Retinal pigment epithelial cell (primary cell): ENCODE data around the gene ERC2.

Experiments used
- DNase-seq: peaks from one replicate; pipeline ENCODE4 v3.0.0-alpha.2; 2010; ENCODE audit warnings: low read depth
- H3K4me3 ChIP-seq: 2 replicates; pipeline ENCODE4 v1.5.1; 2011; ENCODE audit warnings: mild to moderate bottlenecking, low read length, control low read depth, moderate library complexity
- TF ChIP-seq, protein P1 (sequence below): conservative IDR thresholded peaks from 2 replicates; pipeline ENCODE4 v1.5.1; 2011; ENCODE audit warnings: low read depth, low read length, control low read depth, inconsistent platforms

Gene ERC2

DNA sequence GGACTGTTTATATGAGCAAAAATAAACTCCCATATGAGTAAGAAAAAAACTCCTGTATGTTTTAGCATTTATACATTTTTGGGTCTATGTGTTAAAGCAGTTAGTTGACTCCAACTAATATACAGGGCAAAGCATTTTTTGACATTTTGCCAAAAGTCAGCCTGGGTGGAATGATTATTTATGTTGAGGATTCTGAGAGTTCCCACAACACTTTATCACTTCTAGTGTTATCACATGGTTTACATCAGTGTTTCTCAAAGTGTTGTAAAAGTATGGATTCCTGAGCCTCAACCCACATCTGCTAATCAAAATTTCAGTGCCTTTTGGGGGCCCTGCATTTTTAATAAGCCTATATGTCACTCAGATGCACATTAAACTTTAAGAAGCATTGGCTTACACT is 643.9 kb downstream of the ERC2 start:
- no peak for DNase-seq
- TF ChIP-seq, protein P1, sequence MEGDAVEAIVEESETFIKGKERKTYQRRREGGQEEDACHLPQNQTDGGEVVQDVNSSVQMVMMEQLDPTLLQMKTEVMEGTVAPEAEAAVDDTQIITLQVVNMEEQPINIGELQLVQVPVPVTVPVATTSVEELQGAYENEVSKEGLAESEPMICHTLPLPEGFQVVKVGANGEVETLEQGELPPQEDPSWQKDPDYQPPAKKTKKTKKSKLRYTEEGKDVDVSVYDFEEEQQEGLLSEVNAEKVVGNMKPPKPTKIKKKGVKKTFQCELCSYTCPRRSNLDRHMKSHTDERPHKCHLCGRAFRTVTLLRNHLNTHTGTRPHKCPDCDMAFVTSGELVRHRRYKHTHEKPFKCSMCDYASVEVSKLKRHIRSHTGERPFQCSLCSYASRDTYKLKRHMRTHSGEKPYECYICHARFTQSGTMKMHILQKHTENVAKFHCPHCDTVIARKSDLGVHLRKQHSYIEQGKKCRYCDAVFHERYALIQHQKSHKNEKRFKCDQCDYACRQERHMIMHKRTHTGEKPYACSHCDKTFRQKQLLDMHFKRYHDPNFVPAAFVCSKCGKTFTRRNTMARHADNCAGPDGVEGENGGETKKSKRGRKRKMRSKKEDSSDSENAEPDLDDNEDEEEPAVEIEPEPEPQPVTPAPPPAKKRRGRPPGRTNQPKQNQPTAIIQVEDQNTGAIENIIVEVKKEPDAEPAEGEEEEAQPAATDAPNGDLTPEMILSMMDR: no peak
- H3K4me3 ChIP-seq: no peak overlapping the region

DNA sequence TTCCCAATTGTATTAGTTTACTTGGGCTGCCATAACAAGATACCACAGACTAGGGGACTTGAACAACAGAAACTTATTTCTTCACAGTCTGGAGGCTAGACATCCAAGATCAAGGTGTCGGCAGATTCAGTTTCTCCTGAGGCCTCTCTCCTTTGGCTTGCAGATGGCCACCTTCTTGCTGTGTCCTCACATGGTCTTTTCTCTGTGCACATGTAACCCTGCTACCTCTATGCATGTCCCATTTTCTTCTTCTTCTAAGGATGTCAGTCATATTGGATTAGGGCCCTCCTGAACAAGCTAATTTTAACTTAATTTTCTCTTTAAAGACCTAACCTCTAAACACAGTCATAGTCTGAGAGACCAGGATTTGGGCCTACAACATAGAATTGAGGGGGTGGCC is 644.4 kb downstream of the ERC2 start:
- no peak for DNase-seq
- no peak overlapping the region for H3K4me3 ChIP-seq
- TF ChIP-seq, protein P1: no peak

DNA sequence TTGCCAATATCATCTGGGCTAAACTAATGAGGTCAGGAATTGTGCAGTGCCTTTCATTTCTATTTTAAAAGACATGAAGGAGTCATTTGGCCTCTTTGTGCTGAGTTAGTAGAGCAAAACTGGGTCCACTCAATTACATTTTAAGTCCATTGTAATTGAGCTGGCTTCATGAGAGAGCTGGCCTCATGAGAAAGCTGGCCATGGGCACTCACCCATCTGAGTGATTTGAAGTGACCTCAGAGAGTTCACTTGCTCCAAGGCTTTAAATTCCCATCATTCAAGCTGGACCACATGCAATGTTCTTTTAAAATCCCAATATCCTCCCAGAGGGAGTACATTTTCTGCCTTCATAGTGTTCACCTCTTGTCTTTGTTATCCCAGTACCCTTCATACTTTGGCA is 645.3 kb downstream of the ERC2 start:
- DNase-seq: no peak
- TF ChIP-seq, protein P1: no peak
- H3K4me3 ChIP-seq: no peak overlapping the region

DNA sequence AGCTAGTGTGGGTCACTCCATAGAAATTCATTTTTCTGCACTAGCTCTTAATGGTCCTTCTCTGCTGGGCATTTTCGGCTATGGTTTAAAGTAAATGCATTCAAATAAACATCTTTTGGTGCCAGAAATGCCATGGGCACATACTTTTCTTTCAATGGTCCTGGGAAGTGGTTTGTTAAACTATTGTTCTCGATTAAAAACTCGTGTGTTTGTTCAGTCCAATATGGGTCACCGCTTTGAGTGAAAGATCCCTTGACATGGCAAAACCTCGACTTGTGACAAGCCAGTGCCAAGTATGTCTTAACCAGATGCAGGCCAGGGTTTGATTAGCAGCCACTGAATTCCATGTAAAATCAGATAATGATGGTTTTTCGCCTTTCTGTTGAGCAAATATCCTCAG is 649.3 kb downstream of the ERC2 start:
- DNase-seq: no peak
- H3K4me3 ChIP-seq: no peak overlapping the region
- TF ChIP-seq, protein P1: no peak

DNA sequence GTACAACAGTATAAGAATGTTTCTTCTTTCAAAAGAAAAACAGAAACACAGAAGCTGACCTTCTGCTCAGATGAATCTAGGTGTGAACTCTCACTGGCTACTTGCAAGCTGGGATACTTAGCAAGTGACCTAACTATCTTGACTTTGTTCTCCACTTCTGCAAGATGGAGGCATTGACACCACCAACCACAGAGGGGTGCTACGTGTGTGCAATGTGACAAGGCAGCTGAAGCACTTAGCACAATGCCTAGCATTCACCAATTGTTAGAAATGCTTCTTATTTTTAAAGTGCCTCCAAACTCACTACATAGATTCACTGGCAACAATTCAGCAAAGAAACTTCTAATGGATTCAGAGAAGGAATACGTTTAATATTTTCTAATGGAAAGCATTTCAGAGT is 649.8 kb downstream of the ERC2 start:
- no peak for DNase-seq
- no peak overlapping the region for H3K4me3 ChIP-seq
- TF ChIP-seq, protein P1: no peak

DNA sequence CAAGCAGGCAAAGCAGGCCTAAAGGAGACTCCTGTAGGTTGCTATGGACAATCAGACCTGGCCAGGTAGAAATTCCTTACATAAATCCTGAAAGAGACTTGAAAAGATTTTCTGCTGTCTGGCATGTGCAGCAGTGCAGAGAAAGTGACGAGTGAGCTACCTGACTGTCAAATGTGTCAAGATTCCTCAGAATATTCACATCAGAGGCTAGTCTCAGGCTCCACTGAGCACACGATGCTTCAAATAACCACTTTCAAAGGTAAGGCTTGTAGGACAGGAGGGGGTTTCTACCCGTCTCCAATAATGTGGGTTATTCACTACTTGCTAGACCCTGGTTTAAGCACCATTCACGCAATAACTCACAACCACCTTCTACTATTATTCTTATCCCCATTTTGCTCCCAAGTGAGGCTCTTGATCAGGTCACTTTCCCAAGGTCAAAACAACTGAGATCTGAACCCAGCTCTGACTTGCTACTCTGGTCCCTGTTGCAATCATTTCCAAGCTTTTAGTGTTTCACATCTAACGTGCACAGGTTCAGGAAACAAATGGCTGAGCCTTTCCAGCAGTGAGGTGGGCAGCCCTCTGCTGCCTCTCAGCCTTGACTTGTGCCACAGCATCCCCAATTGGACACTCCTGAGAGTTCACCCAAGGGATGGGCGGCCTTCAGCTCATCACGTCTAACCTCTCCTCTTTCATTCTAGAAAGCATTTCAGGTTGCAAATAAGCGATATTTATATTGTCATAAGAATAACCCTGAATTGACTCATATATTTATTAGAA is 651.3 kb downstream of the ERC2 start:
- no peak overlapping the region for H3K4me3 ChIP-seq
- TF ChIP-seq, protein P1: no peak
- no peak for DNase-seq

DNA sequence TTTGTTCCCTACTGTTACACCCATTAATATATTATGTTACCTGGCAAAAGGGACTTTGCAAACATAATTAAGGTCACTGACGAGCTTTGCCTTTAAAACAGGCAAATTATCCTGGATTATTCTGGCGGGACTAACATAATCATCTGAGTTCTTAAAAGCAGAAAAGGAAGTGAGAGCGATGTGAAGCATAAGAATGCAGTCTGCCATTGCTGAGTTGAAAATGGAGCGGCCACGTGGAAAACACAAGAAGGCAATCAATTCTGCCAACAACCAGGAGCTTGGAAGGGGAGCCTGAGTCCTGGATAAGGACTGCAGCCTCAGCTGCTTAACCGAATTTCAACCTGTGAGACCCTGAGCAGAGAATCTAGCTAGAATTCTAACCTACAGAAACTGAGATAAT is 653.0 kb downstream of the ERC2 start:
- no peak overlapping the region for H3K4me3 ChIP-seq
- TF ChIP-seq, protein P1: no peak
- DNase-seq: no peak
